ENCODE data around the gene NFAT5.
"Not testable (repeated sequence)": the region's sequence is repeated elsewhere in the genome, so short reads cannot be mapped to it uniquely, and the experiment has no call there.

Gene NFAT5

GRCh38 chr16:69581297-69581696 lies 15.5 kb downstream of the NFAT5 start:
- H3K4me3 ChIP-seq (ENCODE audit: severe bottlenecking) = no peak overlapping the region
- TF ChIP-seq CTCF (IDR thresholded peaks at IDR 0.05; ENCODE audit: poor library complexity, severe bottlenecking) = no peak
- H3K4me1 ChIP-seq (ENCODE audit: insufficient read depth, poor library complexity, severe bottlenecking) = no peaks in the 10 kb centered on the region
- peaks cover 59% of the 10 kb centered on the region for H3K36me3 ChIP-seq (ENCODE audit: low read depth)
- H3K9me3 ChIP-seq (ENCODE audit: severe bottlenecking) = no peaks in the 10 kb centered on the region
- no peak for DNase-seq (ENCODE audit: low spot score)
- no peak overlapping the region for H3K27ac ChIP-seq (ENCODE audit: poor library complexity, severe bottlenecking)
- ATAC-seq (ENCODE audit: low read depth) = no peak
- H3K27me3 ChIP-seq (ENCODE audit: insufficient read depth, poor library complexity, severe bottlenecking) = no peaks in the 10 kb centered on the region

- not testable (repeated sequence) for ATAC-seq (ENCODE audit: low read depth); H3K4me1 ChIP-seq (ENCODE audit: insufficient read depth, poor library complexity, severe bottlenecking); DNase-seq (ENCODE audit: low spot score); H3K27me3 ChIP-seq (ENCODE audit: insufficient read depth, poor library complexity, severe bottlenecking); H3K9me3 ChIP-seq (ENCODE audit: severe bottlenecking); H3K4me3 ChIP-seq (ENCODE audit: severe bottlenecking); H3K27ac ChIP-seq (ENCODE audit: poor library complexity, severe bottlenecking)
- H3K36me3 ChIP-seq (ENCODE audit: low read depth) = peaks cover 62% of the 10 kb centered on the region
Measured at GRCh38 chr16:69584493-69584892, 18.7 kb downstream of the NFAT5 start.

- DNase-seq (ENCODE audit: low spot score) (no peak), ATAC-seq (ENCODE audit: low read depth) (no peak)
- H3K9me3 ChIP-seq (ENCODE audit: severe bottlenecking) = no peaks in the 10 kb centered on the region
- H3K27me3 ChIP-seq (ENCODE audit: insufficient read depth, poor library complexity, severe bottlenecking) = no peaks in the 10 kb centered on the region
- no peak for TF ChIP-seq CTCF (IDR thresholded peaks at IDR 0.05; ENCODE audit: poor library complexity, severe bottlenecking)
- H3K4me1 ChIP-seq (ENCODE audit: insufficient read depth, poor library complexity, severe bottlenecking) = peaks cover 6% of the 10 kb centered on the region
- no peak overlapping the region for H3K4me3 ChIP-seq (ENCODE audit: severe bottlenecking)
- peaks cover 49% of the 10 kb centered on the region for H3K36me3 ChIP-seq (ENCODE audit: low read depth)
- no peak overlapping the region for H3K27ac ChIP-seq (ENCODE audit: poor library complexity, severe bottlenecking)
Measured at GRCh38 chr16:69589434-69590269, 23.9 kb downstream of the NFAT5 start.

- Histone ChIP-seq H3K36me3 (ENCODE audit: low read depth) (peaks cover 41% of the 10 kb centered on the region), H3K27me3 (ENCODE audit: insufficient read depth, poor library complexity, severe bottlenecking) (no peaks in the 10 kb centered on the region), H3K9me3 (ENCODE audit: severe bottlenecking) (no peaks in the 10 kb centered on the region), H3K4me3 (ENCODE audit: severe bottlenecking) (no peak overlapping the region), H3K4me1 (ENCODE audit: insufficient read depth, poor library complexity, severe bottlenecking) (peaks cover 15% of the 10 kb centered on the region), H3K27ac (ENCODE audit: poor library complexity, severe bottlenecking) (no peak overlapping the region)
- no peak for TF ChIP-seq CTCF (IDR thresholded peaks at IDR 0.05; ENCODE audit: poor library complexity, severe bottlenecking)
- no peak for DNase-seq (ENCODE audit: low spot score)
- ATAC-seq (ENCODE audit: low read depth) = no peak
Measured at GRCh38 chr16:69590590-69590989, 24.8 kb downstream of the NFAT5 start.

- no peak for DNase-seq (ENCODE audit: low spot score)
- Histone ChIP-seq H3K27me3 (ENCODE audit: insufficient read depth, poor library complexity, severe bottlenecking) (no peaks in the 10 kb centered on the region), H3K4me1 (ENCODE audit: insufficient read depth, poor library complexity, severe bottlenecking) (peaks cover 28% of the 10 kb centered on the region), H3K36me3 (ENCODE audit: low read depth) (peaks cover 23% of the 10 kb centered on the region; the same call in 1 of the 2 replicates), H3K9me3 (ENCODE audit: severe bottlenecking) (no peaks in the 10 kb centered on the region), H3K27ac (ENCODE audit: poor library complexity, severe bottlenecking) (no peak overlapping the region), H3K4me3 (ENCODE audit: severe bottlenecking) (no peak overlapping the region)
- no peak for ATAC-seq (ENCODE audit: low read depth)
- TF ChIP-seq CTCF (IDR thresholded peaks at IDR 0.05; ENCODE audit: poor library complexity, severe bottlenecking) = no peak
Measured at GRCh38 chr16:69593751-69594255, 28.0 kb downstream of the NFAT5 start.

Measured in RWPE2 (cell line).